SU-DHL-6 (cell line): ENCODE data around the gene C4B.
"Not testable (repeated sequence)": the region's sequence is repeated elsewhere in the genome, so short reads cannot be mapped to it uniquely, and the experiment has no call there.

ENCODE experiments used
- H2AFZ ChIP-seq: fragments of 200-600 bp; sonication (generic); 2 replicates; pipeline ENCODE4 v1.6.1; 2014; ENCODE audit warnings: low read depth, mild to moderate bottlenecking, moderate library complexity, mixed read lengths, antibody characterized with exemption, low read length; ENCODE audit not compliant: severe bottlenecking
- H3F3A ChIP-seq: fragments of 200-600 bp; shearing (Covaris generic); 2 replicates; pipeline ENCODE4 v1.6.0; 2016; ENCODE audit warnings: antibody characterized with exemption, mild to moderate bottlenecking; ENCODE audit not compliant: insufficient read depth
- H3K27ac ChIP-seq: fragments of 200-600 bp; sonication (generic); 2 replicates; pipeline ENCODE4 v1.5.1; 2016; ENCODE audit warnings: low read depth, mild to moderate bottlenecking, low read length, moderate library complexity, mixed read lengths
- H3K27me3 ChIP-seq: fragments of 200-600 bp; sonication (generic), shearing (Covaris generic); 2 replicates; pipeline ENCODE4 v1.6.0; 2014; ENCODE audit warnings: mild to moderate bottlenecking, low read length
- H3K36me3 ChIP-seq: fragments of 200-600 bp; sonication (generic); 2 replicates; pipeline ENCODE4 v1.6.1; 2014; ENCODE audit warnings: mild to moderate bottlenecking, low read length, mixed read lengths
- H3K4me2 ChIP-seq: fragments of 300-600, 200-600 bp; shearing (Covaris generic), sonication (generic); 2 replicates; pipeline ENCODE4 v1.6.0; 2014; ENCODE audit warnings: low read length, low read depth, mild to moderate bottlenecking; ENCODE audit not compliant: poor library complexity, severe bottlenecking
- H3K4me3 ChIP-seq: fragments of 200-600 bp; sonication (generic); 2 replicates; pipeline ENCODE4 v1.5.1; 2014; ENCODE audit warnings: antibody characterized with exemption, low read length, mild to moderate bottlenecking, mixed read lengths; ENCODE audit not compliant: insufficient read depth, poor library complexity, severe bottlenecking
- H3K79me2 ChIP-seq: fragments of 200-600 bp; sonication (generic); 2 replicates; pipeline ENCODE4 v1.6.1; 2014; ENCODE audit warnings: mild to moderate bottlenecking, low read length, moderate library complexity; ENCODE audit not compliant: insufficient read depth
- H3K9ac ChIP-seq: fragments of 200-600 bp; sonication (generic); 2 replicates; pipeline ENCODE4 v1.7.0; 2014; ENCODE audit warnings: mild to moderate bottlenecking, low read length
- H3K9me2 ChIP-seq: fragments of 200-600 bp; sonication (generic); replicated peaks from 2 replicates; pipeline ENCODE4 v1.6.1; 2014; ENCODE audit warnings: low read length; ENCODE audit not compliant: insufficient read depth
- H3K9me3 ChIP-seq: fragments of 200-600 bp; sonication (generic); 2 replicates; pipeline ENCODE4 v1.6.1; 2014; ENCODE audit warnings: low read length, mixed read lengths; ENCODE audit not compliant: insufficient read depth
- H4K20me1 ChIP-seq: fragments of 200-600 bp; sonication (generic); 2 replicates; pipeline ENCODE4 v1.6.1; 2014; ENCODE audit warnings: low read depth, mild to moderate bottlenecking, antibody characterized with exemption, low read length, moderate library complexity, mixed read lengths

Gene C4B

GRCh38 chr6:32028631-32029030 is 14.0 kb downstream of the C4B start:
- H3K4me3 ChIP-seq, H3F3A ChIP-seq, H3K27ac ChIP-seq, H3K4me2 ChIP-seq, H3K36me3 ChIP-seq, H3K79me2 ChIP-seq, H3K9me3 ChIP-seq, H2AFZ ChIP-seq, H3K9me2 ChIP-seq, H4K20me1 ChIP-seq, H3K27me3 ChIP-seq, H3K9ac ChIP-seq: not testable (repeated sequence)

- H3K27me3 ChIP-seq, H3K27ac ChIP-seq, H4K20me1 ChIP-seq, H3K9me2 ChIP-seq, H3K36me3 ChIP-seq, H3K4me2 ChIP-seq, H3K9me3 ChIP-seq, H2AFZ ChIP-seq, H3K79me2 ChIP-seq, H3K9ac ChIP-seq, H3K4me3 ChIP-seq, H3F3A ChIP-seq: not testable (repeated sequence)
Observed at GRCh38 chr6:32029553-32029952, 15.0 kb downstream of the C4B start.

GRCh38 chr6:32035283-32036013 is 20.9 kb downstream of the C4B start:
- not testable (repeated sequence) for H3K79me2 ChIP-seq, H3K27me3 ChIP-seq, H2AFZ ChIP-seq, H3K9me2 ChIP-seq, H3K4me3 ChIP-seq, H3K36me3 ChIP-seq, H3K27ac ChIP-seq, H3K9ac ChIP-seq, H3K4me2 ChIP-seq, H3F3A ChIP-seq, H4K20me1 ChIP-seq, H3K9me3 ChIP-seq

GRCh38 chr6:32037136-32037535 is 22.5 kb downstream of the C4B start:
- H3K27ac ChIP-seq, H3K4me3 ChIP-seq, H3K9me3 ChIP-seq, H3K4me2 ChIP-seq, H3K27me3 ChIP-seq, H3K36me3 ChIP-seq, H3K9ac ChIP-seq, H4K20me1 ChIP-seq, H2AFZ ChIP-seq, H3K79me2 ChIP-seq, H3K9me2 ChIP-seq, H3F3A ChIP-seq: not testable (repeated sequence)

- H3K36me3 ChIP-seq, H3K9ac ChIP-seq, H3F3A ChIP-seq, H3K27me3 ChIP-seq, H3K27ac ChIP-seq, H3K4me2 ChIP-seq, H3K9me3 ChIP-seq, H4K20me1 ChIP-seq, H3K4me3 ChIP-seq, H3K9me2 ChIP-seq, H2AFZ ChIP-seq, H3K79me2 ChIP-seq: not testable (repeated sequence)
Observed at GRCh38 chr6:32037598-32038524, 23.3 kb downstream of the C4B start, which contains the start of gene CYP21A2. TSS of gene CYP21A2 (plus strand) at chr6:32038415. CDS start at chr6:32038423, 8 bp downstream.

- not testable (repeated sequence) for H3F3A ChIP-seq, H3K4me3 ChIP-seq, H3K9me3 ChIP-seq, H3K27me3 ChIP-seq, H3K36me3 ChIP-seq, H2AFZ ChIP-seq, H3K9me2 ChIP-seq, H3K79me2 ChIP-seq, H3K9ac ChIP-seq, H3K27ac ChIP-seq, H3K4me2 ChIP-seq, H4K20me1 ChIP-seq
Observed at GRCh38 chr6:32038878-32039277, 24.3 kb downstream of the C4B start.

- H3K4me3 ChIP-seq, H3K9me3 ChIP-seq, H2AFZ ChIP-seq, H3K9me2 ChIP-seq, H3K9ac ChIP-seq, H3F3A ChIP-seq, H4K20me1 ChIP-seq, H3K36me3 ChIP-seq, H3K27me3 ChIP-seq, H3K27ac ChIP-seq, H3K79me2 ChIP-seq, H3K4me2 ChIP-seq: not testable (repeated sequence)
Observed at GRCh38 chr6:32039321-32040274, 25.0 kb downstream of the C4B start.
